HCT116 (cell line): Measurements from ENCODE around the gene NUP153.

ENCODE experiments used
- CTCF ChIP-seq, 3 experiments: fragments of 200-600 bp in 1 of 3; sonication (generic) in 1 of 3; IDR thresholded peaks in 2 of 3; conservative IDR thresholded peaks in 1 of 3; 2 replicates each; pipeline ENCODE4 v1.5.1; 2012 to 2017; ENCODE audit warnings: low read depth in 2 of 3, low read length in 2 of 3, antibody characterized with exemption in 1 of 3, borderline replicate concordance in 1 of 3, control low read depth in 1 of 3, mild to moderate bottlenecking in 1 of 3, mixed read lengths in 1 of 3, mixed run types in 1 of 3, moderate library complexity in 1 of 3; ENCODE audit not compliant: insufficient read depth in 1 of 3
- EGR1 ChIP-seq: IDR thresholded peaks from 2 replicates; pipeline ENCODE4 v1.6.1; 2012; ENCODE audit warnings: low read depth
- EZH2 ChIP-seq: fragments of 200-600 bp; sonication (generic); IDR thresholded peaks from 2 replicates; pipeline ENCODE4 v1.6.1; 2017; ENCODE audit warnings: antibody characterized with exemption, mixed run types
- POLR2A ChIP-seq: IDR thresholded peaks from 2 replicates; pipeline ENCODE4 v1.7.0; 2011; ENCODE audit warnings: borderline replicate concordance; ENCODE audit not compliant: insufficient read depth, insufficient read length; ENCODE audit errors: extremely low read depth
- REST ChIP-seq: IDR thresholded peaks from 2 replicates; pipeline ENCODE4 v1.6.1; 2012; ENCODE audit warnings: low read depth
- SP1 ChIP-seq: IDR thresholded peaks from 2 replicates; pipeline ENCODE4 v1.6.1; 2012; ENCODE audit warnings: low read depth
- ZNF274 ChIP-seq: fragments of 200-500 bp; sonication (Bioruptor generic); IDR thresholded peaks from 2 replicates; pipeline ENCODE4 v1.6.1; 2014; ENCODE audit warnings: mild to moderate bottlenecking, low read depth, low read length, inconsistent platforms

- TF ChIP-seq EZH2: no peak
- no peak for TF ChIP-seq CTCF (IDR thresholded peaks at IDR 0.05 in 2 of 3, conservative IDR thresholded peaks at IDR 0.05 in 1 of 3; ENCODE audit: borderline replicate concordance in 1 of 3, insufficient read depth in 1 of 3, low read depth in 2 of 3, low read length in 2 of 3)
- no peak for TF ChIP-seq EGR1
- TF ChIP-seq ZNF274: no peak
- TF ChIP-seq SP1: no peak
- no peak for TF ChIP-seq POLR2A
- TF ChIP-seq REST: no peak
Measured at GRCh38 chr6:17653198-17653882, 53.4 kb downstream of the NUP153 start.
